ENCODE measurements around the gene AMBP.

AMBP gene

DNA sequence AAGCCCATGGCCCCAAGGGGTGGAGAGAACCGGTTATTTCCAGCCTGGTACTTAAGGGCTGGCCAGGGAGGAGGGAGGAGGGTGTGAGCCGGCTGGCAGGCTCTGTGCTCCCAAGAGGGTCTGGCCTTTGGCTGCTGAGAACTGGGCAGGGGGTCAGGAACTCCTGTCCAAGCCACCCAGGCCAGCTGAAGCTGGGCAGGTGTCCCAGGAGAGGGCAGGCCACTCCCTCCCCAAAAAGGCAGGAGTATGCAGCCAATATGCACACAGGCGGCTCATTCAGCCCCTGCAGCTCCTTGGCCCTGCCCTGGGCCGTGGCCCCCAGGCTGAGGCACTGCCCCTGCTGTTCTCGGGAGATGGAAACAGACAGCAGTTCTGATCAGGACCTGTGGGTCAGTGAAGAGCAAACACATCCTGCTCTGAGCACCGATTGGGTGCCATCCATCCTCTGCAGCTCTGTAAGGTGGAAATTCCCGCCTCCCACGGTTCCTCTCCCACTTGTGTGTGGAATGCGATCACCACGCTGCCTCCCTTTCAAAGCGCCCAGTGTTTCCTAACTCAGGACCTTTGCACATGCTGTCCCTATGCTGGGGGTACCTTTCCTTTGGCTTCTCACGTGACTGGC, 38.1 kb upstream of the AMBP start:
- H3K4me1 ChIP-seq (ENCODE audit: low read depth, poor library complexity, severe bottlenecking) = no peaks in the 10 kb centered on the region
- no peak overlapping the region for H3K4me3 ChIP-seq (IDR thresholded peaks at IDR 0.05; ENCODE audit: insufficient read depth, low read depth, low read length)
- H3K79me2 ChIP-seq (ENCODE audit: insufficient read depth, low read depth) = no peaks in the 10 kb centered on the region
- TF ChIP-seq, protein P1, sequence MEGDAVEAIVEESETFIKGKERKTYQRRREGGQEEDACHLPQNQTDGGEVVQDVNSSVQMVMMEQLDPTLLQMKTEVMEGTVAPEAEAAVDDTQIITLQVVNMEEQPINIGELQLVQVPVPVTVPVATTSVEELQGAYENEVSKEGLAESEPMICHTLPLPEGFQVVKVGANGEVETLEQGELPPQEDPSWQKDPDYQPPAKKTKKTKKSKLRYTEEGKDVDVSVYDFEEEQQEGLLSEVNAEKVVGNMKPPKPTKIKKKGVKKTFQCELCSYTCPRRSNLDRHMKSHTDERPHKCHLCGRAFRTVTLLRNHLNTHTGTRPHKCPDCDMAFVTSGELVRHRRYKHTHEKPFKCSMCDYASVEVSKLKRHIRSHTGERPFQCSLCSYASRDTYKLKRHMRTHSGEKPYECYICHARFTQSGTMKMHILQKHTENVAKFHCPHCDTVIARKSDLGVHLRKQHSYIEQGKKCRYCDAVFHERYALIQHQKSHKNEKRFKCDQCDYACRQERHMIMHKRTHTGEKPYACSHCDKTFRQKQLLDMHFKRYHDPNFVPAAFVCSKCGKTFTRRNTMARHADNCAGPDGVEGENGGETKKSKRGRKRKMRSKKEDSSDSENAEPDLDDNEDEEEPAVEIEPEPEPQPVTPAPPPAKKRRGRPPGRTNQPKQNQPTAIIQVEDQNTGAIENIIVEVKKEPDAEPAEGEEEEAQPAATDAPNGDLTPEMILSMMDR (conservative IDR thresholded peaks at IDR 0.05; ENCODE audit: low read depth, low read length) = no peak
- H3K27me3 ChIP-seq (ENCODE audit: insufficient read depth, low read depth) = no peaks in the 10 kb centered on the region
- no peak overlapping the region for H3K27ac ChIP-seq
- no peak overlapping the region for H2AFZ ChIP-seq (ENCODE audit: low read depth)
- H3K36me3 ChIP-seq (ENCODE audit: insufficient read depth) = no peaks in the 10 kb centered on the region
- H3K9ac ChIP-seq = no peak overlapping the region
- no peak overlapping the region for H3K4me2 ChIP-seq
- H4K20me1 ChIP-seq (ENCODE audit: insufficient read depth) = no peaks in the 10 kb centered on the region

DNA sequence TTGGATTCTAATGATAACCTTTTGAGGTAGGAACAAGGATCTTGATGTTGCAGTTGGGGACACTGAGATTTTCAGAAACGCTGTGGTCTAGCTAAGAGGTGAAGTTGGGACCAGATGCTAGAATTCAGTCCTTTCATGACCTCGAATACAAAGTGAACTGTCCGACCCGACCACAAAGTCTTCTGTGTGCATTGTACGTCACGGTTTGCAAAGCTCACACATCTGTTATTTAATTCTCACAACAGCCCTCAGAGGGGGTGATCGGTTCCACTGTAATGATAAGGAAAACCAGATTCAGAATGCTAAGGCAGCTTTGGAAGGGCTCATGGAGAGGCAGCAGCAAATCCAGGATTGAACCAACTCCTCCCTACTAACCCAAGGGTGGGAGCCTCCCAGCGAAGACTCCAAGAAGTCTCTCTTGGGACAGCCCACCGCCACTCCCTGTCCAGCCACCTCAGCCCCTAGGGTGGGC, 37.6 kb upstream of the AMBP start:
- H3K79me2 ChIP-seq (ENCODE audit: insufficient read depth, low read depth) = no peaks in the 10 kb centered on the region
- H2AFZ ChIP-seq (ENCODE audit: low read depth) = no peak overlapping the region
- H3K36me3 ChIP-seq (ENCODE audit: insufficient read depth) = no peaks in the 10 kb centered on the region
- H4K20me1 ChIP-seq (ENCODE audit: insufficient read depth) = no peaks in the 10 kb centered on the region
- no peaks in the 10 kb centered on the region for H3K4me1 ChIP-seq (ENCODE audit: low read depth, poor library complexity, severe bottlenecking)
- H3K27me3 ChIP-seq (ENCODE audit: insufficient read depth, low read depth) = no peaks in the 10 kb centered on the region
- TF ChIP-seq, protein P1 (conservative IDR thresholded peaks at IDR 0.05; ENCODE audit: low read depth, low read length) = no peak
- H3K27ac ChIP-seq = no peak overlapping the region
- H3K4me3 ChIP-seq (IDR thresholded peaks at IDR 0.05; ENCODE audit: insufficient read depth, low read depth, low read length) = no peak overlapping the region
- H3K9ac ChIP-seq = no peak overlapping the region
- no peak overlapping the region for H3K4me2 ChIP-seq

DNA sequence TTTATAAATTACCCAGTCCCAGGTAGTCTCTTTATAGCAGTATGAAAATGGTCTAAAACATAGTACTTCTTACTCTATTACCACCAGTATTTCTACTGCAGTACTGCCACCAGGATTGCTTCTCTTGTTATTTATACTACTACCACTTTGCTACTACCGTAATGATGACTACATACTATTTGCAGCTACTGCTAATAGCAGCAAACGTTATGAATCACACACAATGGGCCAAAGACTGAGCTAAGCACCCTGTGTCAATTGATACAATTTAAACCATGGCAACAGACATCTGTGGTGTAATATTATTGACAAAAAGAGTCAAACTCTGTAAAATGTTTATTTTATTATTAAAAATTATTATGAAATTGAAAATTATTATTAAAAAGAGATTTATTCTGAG, 36.3 kb upstream of the AMBP start:
- H4K20me1 ChIP-seq (ENCODE audit: insufficient read depth) = no peaks in the 10 kb centered on the region
- no peaks in the 10 kb centered on the region for H3K27me3 ChIP-seq (ENCODE audit: insufficient read depth, low read depth)
- no peak overlapping the region for H3K9ac ChIP-seq
- no peaks in the 10 kb centered on the region for H3K79me2 ChIP-seq (ENCODE audit: insufficient read depth, low read depth)
- H2AFZ ChIP-seq (ENCODE audit: low read depth) = no peak overlapping the region
- no peak overlapping the region for H3K27ac ChIP-seq
- no peaks in the 10 kb centered on the region for H3K36me3 ChIP-seq (ENCODE audit: insufficient read depth)
- no peak overlapping the region for H3K4me2 ChIP-seq
- H3K4me1 ChIP-seq (ENCODE audit: low read depth, poor library complexity, severe bottlenecking) = no peaks in the 10 kb centered on the region
- H3K4me3 ChIP-seq (IDR thresholded peaks at IDR 0.05; ENCODE audit: insufficient read depth, low read depth, low read length) = no peak overlapping the region
- TF ChIP-seq, protein P1 (conservative IDR thresholded peaks at IDR 0.05; ENCODE audit: low read depth, low read length) = no peak

DNA sequence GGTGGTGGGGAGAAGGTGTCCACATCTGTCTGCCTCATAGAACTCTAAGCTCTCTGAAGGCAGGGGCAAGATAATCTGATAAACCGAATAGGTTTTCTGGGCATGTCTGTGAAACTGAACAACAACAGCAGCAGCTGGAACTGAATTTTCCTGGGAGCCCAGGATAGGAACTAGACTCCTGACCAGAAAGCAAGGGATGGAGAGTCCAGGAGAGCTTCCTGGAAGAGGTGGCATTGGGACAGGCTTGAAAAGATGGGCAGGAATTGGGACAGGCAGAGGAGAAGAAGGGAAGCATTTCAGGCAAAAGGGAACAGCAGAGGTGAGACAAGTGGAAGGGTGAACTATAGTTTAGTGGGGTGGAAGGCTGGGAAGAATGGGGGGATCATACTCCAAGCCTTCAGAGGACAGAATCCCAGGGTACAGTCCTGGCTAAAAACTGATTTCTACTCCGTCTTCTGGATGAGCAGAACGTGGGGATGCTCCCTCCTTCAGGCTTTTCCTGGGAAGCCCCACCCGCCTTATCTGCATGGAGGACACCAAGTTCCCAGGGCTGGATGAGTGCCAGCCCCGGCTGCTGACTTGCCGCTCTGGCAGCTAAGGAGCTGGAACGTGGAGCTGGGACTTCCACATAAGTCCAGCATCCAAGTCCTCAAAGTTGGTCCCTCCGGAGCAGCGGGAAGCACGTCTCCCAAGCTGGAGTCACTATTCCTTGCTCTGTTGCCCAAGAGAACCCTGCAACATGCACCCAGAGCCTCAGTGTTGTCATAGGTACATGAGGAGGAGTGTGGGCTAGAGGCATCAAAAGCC, 34.9 kb upstream of the AMBP start:
- Histone ChIP-seq H3K4me3 (IDR thresholded peaks at IDR 0.05; ENCODE audit: insufficient read depth, low read depth, low read length) (no peak overlapping the region), H3K4me2 (no peak overlapping the region), H3K27ac (no peak overlapping the region), H4K20me1 (ENCODE audit: insufficient read depth) (no peaks in the 10 kb centered on the region), H3K27me3 (ENCODE audit: insufficient read depth, low read depth) (no peaks in the 10 kb centered on the region), H2AFZ (ENCODE audit: low read depth) (no peak overlapping the region), H3K79me2 (ENCODE audit: insufficient read depth, low read depth) (no peaks in the 10 kb centered on the region), H3K36me3 (ENCODE audit: insufficient read depth) (no peaks in the 10 kb centered on the region), H3K4me1 (ENCODE audit: low read depth, poor library complexity, severe bottlenecking) (no peaks in the 10 kb centered on the region), H3K9ac (no peak overlapping the region)
- TF ChIP-seq, protein P1 (conservative IDR thresholded peaks at IDR 0.05; ENCODE audit: low read depth, low read length) = no peak

All from KMS-11 (cell line).